GM21526 (cell line): ENCODE results near the gene CRNKL1.

Experiments used
- ATAC-seq: cut with Tn5 transposase; IDR thresholded peaks from one replicate; pipeline ENCODE4 v1.9.1; 2021; ENCODE audit warnings: moderate library complexity; ENCODE audit not compliant: unreplicated experiment, low FRiP score

The CRNKL1 gene

DNA sequence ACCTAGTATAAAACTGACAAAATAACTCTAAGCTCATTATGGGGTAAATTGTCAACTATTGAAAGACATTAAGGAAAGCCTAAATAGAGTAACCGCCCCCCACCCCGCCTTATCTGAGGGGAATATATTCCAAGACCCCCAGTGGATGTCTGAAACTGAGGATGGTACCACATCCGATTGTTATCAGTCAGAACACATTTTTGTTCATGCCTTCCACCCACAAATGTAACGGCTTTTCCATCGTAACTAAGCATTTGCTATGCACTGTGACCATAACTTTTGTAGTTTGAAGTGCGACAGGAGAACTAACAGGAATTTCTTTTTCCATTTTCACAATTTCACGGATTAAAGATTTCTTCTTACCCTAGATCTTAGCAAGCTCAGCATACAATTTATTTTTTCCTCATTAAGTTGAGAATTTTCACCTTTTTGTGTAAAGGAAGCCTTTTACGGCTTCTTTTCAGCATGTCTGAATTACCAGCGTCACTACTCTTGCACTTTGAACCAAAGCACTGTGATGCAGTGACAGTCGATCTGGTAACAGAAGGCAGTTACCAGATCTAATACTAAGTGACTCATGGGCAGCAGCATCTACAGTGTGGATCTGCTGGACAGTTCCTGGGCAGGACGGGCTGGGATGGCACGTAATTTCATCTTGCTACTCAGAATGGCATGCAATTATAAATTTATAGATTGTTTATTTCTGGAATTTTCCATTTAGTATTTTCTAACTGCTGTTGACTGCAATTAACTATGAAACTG is 11.9 kb upstream of the CRNKL1 start:
- no peak for ATAC-seq

DNA sequence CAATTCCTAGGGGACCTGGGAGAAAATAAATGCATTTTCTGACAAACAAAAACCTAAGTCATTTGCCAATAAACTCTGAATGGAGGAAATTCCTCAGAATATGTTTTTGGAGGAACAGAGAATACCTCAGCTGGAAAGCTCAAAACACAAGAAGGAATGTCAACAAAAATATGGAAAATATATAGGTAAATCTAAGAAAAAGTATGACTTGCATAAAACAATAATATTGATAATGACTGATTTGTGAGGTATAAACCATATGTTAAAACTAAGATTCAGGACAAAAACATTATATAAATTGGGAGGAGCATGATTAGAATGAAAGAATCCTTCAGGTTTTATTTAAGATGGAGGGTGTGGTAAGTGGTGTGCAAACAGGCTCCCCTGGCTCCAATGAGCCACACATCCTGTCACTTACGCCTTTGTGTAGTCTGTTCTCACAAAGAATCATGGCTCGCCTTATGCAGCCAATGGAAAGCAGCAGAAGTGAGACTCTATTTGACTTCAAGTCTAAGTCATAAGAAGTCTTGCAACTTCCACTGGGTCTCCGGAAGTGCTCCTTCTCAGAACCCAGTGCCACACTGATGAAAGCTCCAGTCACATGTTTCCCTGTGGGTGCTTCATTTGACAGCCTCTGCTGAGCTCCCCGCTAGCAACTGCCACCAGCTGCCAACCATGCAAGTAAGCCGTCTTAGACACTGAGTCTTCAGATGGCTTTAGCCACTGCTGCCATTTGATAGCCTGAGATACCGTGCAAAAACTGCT is 8.2 kb upstream of the CRNKL1 start:
- ATAC-seq, result no peak

- peak; percentile 7 for ATAC-seq
Measured at GRCh38 chr20:20051767-20052073, 546 bp downstream of the CRNKL1 start.

- no peak for ATAC-seq
Measured at GRCh38 chr20:20039752-20040387, 12.4 kb downstream of the CRNKL1 start.

DNA sequence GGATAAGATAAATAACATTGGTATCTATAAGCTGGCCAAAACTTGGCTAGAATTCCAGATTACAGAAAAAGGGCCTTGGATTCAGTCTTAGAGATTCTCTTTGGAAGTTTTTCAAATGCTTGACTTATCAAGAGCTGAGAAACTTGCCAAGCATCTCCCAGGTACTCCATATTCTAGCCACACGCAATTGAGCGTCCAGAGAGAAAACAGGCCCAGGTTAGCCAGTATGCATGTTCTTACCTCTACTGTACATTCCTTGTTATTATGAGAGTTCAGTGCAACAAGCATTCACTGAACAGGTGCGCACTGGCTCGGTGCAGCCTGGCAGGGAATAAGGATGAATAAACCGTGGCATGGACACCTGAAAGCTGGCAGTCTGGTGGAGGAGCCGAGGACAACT is 13.7 kb downstream of the CRNKL1 start:
- ATAC-seq, result no peak

DNA sequence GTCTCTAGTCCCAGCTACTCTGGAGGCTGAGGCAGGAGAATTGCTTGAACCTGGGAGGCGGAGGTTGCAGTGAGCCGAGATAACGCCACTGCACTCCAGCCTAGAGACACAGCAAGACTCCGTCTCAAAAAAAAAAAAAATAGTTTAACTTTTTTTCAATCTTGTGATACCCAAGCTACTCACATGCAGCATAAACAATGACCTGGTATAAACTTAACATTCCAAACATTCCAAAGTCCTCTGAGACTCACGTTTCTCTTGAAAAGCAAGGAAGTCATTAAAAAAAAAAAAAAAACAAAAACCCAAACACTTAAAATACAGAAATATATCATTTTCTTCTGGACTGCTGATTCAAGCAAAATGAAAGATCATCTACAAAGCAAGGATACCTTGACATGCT is 14.3 kb downstream of the CRNKL1 start:
- ATAC-seq, result no peak

DNA sequence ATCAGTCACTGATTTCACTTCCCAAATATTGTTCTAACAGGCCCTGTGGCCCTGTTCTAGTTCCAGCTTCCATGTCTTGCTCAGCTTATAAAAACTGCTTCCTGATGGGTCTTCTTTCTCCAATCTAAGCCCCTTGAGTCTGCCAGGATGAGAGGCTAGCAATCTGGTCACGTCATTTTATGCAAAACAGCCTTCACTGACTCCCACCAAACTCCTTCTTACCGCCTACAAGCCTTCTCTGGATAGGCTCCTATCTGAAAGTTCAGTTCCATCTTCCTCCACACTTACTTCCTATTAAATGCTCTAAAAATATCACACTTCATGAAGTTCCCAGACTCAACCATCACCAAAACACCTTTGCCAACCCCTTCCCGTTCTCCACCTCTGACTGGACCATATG is 15.5 kb downstream of the CRNKL1 start:
- no peak for ATAC-seq

GRCh38 chr20:20034486-20034885 is 17.8 kb downstream of the CRNKL1 start:
- no peak for ATAC-seq

DNA sequence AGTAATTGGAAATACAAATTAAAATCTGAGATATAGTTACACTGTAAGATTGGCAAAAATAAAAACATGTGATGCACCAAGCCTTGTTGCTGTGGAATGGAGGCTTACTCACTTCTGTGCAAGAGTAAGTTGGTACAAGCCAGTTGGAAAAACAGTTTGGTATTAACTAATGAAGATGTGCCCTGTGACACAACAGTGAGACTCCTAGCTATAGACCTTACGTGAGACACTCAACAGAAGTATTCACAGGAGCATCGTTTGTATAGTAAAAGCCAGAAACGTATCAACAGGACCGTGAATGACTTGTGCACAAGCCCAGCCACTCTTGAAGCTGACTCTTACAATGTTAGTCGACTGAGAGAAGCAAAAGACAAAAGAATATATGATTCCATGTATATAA is 20.5 kb downstream of the CRNKL1 start:
- ATAC-seq, result no peak

DNA sequence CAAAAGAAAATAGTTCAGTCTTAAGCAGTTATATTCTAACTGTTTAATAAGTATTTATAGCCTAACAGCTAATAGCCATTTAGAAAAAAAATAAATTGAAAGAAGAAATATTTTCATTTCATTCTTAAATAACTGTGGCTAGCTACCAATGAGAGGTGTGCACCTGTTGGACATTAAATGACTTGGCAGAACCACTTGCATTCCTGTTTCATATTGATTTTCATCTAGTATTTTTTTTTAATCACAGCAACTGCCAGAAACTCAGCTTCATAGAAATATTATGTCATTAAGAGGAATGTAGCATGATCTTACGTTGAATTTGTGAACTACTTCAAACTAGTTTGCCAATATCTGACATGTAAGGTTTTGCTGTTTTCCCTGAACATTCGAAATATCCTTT is 25.0 kb downstream of the CRNKL1 start:
- no peak for ATAC-seq

DNA sequence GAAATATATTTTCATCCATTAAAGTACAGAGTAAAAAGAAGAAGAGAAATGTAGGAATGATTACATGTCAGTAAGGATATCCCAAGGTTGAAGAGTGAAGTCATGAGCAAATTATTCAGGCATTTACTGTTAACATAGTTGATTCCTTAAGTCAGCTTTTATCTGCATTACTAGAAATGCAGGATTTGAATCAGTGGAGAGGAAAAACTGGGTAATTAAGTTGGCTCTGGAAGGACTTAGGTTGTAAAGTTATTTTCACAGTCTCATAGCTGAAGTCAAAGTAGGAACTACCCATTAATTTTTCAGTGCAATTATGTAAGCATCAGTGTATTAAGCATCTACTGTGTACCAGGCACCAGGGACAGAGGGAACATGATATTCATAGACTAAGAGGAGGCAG is 27.3 kb downstream of the CRNKL1 start:
- no peak for ATAC-seq

- ATAC-seq, result no peak
Measured at GRCh38 chr20:20023395-20023794, 28.9 kb downstream of the CRNKL1 start.

DNA sequence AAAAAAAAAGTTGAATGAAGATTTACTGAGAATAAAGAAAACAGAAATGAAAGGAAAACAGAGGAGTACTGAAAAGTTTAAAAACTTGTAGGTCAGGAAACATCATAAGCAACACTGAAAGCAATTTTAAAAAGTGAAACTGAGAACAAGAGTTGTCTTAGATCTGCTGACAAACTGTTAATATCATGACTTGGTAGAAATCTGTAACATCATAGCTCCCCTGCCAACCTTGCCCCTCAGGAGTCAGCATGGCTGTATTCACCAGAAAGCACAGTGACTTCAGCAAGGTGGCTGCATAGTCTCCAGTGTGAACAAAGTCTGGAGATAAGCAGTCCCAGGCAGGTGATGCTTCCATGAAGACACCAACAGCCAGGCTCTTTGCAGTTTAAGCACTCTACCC is 29.8 kb downstream of the CRNKL1 start:
- peak; percentile 55 for ATAC-seq

DNA sequence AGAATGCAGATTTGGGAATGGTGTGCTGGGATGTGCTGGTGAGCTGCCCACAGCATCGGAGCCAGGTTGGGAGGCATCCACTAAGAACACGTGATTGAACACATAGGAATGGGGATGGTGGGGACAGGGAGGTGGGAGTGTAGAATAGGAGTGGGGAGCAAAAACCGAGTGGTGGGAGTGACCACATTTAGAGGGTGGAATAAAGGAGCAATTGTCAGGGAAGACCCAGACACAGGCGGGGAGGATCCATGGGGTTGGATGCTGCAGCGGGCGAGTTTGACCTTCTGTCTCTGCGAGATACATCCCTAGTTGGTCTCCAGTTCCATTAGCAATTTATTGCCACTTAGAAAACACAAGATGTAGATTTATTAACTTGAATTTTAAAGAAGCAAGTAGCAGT is 30.4 kb downstream of the CRNKL1 start:
- no peak for ATAC-seq

DNA sequence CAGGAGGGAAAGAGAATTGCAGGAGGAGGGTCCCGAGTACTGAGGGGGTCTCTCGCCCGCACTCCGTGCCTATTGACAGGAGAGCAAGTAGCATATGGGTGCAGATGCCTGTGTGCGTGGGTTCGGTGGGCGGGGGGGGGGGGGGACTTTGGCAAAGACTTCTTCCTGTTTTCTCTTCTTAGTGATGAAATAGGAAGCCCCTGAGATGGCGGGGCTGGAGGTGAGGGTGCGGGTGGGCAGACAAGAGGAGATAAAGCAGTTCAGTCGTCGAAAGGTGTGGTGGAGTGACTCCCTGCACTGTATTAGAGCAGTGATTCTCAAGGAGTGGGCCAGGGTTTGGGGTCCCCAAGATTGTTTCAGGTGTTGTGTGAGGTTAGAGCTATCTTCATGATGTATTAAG is 31.4 kb downstream of the CRNKL1 start:
- ATAC-seq, result no peak

GRCh38 chr20:20019123-20019522 is 33.1 kb downstream of the CRNKL1 start:
- no peak for ATAC-seq

- ATAC-seq, result no peak
Measured at GRCh38 chr20:20018366-20018765, 33.9 kb downstream of the CRNKL1 start.

GRCh38 chr20:20017844-20018185 is 34.5 kb downstream of the CRNKL1 start:
- ATAC-seq, result peak; percentile 11

DNA sequence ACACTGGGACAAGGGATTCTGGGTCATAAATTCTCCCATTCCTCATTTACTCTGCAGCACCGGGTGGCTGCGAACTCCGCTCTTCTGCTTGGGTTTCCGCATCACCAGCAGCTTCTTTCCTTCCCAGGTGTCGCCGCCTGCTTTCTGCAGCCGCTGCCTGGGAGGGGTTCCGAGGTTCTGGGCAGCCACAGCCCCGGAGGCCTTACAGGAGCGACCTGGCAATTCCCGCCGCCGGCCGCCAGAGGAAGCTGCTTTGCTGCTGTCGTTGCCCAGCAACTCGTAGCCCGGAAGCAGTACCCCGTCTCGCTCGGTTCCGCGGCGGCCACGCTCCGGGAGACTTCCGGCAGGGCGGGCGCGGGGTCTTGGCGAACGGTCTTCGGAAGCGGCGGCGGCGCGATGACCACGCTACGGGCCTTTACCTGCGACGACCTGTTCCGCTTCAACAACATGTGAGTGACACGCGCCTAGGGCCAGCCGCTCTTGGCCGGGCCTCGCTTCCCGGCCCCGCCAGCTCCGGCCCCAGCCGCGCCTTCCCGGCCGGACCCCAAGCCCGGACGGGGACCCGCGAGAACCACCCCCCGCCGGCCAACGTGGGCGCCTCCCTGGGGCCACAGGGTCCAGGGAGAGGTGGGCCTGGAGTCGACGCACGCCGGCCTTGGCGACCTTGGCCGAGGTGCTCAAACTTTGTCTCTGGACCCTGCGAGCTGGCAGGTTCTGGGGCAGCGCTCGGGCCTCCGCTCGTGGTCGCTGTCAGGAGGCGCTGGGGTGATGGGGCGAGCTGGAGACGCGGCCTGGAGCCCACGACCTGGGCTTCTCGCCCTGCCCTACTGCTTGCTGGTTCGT is 35.0 kb downstream of the CRNKL1 start, which contains the start of gene NAA20:
NAA20 (plus strand) TSS at position 362 of the 843 bp plus-strand sequence; CDS start at position 397, 35 bp downstream.
- peak; percentile 96 for ATAC-seq

GRCh38 chr20:20014659-20015058 is 37.6 kb downstream of the CRNKL1 start:
- no peak for ATAC-seq

DNA sequence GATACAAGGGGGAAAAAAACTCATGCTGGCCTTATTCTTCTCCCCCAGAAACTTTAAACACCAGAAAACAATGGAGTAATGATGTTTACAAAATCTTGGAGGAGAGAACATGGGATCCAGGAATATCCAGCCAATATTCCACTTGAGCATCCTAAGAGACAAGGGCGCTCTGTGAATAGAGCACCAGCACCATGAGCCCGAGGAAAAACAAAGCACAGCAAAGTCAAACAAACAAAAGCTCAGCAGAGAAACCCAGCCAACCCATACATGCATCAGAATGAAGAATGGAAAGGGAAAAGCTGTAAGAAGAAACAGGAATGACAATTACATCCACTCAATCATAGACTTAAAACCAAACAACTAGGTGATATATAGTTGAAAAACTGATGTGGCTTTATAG is 39.7 kb downstream of the CRNKL1 start:
- ATAC-seq, result no peak
